ENCODE measurements around the gene NCOA3.
A peak's percentile ranks its signal among the peaks of the same experiment; 100 is the strongest.

DNA sequence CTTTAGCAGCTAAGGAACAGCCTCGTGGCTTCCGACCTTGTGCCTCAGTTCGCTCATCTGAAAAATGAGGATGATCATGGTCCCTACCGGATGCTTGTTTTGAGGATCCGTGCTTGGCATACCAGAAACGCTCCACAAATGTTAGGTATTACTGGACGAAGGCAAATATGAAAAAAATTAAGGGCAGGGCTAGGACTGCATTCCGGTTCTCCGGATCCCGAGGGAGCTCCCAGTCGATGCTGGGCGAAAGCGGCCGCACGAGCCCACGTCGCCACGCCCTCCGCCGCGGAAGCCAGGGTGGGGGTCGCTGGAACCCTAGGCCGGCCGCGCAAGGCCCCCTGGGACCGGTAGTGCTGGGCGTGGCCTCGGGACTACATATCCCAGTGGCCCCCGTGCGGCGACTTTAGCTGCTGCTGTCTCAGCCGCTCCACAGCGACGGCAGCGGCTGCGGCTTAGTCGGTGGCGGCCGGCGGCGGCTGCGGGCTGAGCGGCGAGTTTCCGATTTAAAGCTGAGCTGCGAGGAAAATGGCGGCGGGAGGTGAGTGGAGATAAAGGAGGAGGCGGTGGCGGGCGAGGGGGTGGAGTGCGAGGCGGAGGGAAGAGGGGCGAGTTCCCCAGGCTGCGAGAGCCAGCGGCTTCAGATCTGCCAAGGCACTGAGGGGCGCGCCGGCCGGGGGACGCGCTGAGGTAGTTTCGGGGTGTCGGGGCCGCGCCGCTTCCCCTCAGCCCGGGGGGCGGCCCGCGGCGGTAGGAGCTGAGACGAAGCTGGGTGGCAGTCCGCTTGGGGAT lies at the start of gene NCOA3:
- TF ChIP-seq CTCF (IDR thresholded peaks at IDR 0.05) (peak; percentile 37), REST (IDR thresholded peaks at IDR 0.05; ENCODE audit: low read depth, low read length) (no peak), EP300 (IDR thresholded peaks at IDR 0.05; ENCODE audit: borderline replicate concordance in 1 of 2, low read depth in 1 of 2, low read length in 1 of 2) (peak; percentile 17 to 44; a peak in 2 of 4 replicates)

Measured in SK-N-SH (cell line).